Ectodermal cell (in vitro differentiated cells): Measurements from ENCODE around the gene DDC.

Experiments
- H3K27ac ChIP-seq: 2 replicates; pipeline ENCODE4 v1.7.0; 2013; ENCODE audit warnings: mild to moderate bottlenecking, low read depth, low read length; ENCODE audit not compliant: insufficient read depth, poor library complexity, severe bottlenecking
- H3K27me3 ChIP-seq: 2 replicates; pipeline ENCODE4 v1.7.0; 2013; ENCODE audit warnings: mild to moderate bottlenecking, low read length; ENCODE audit not compliant: insufficient read depth, control insufficient read depth, poor library complexity, severe bottlenecking
- H3K36me3 ChIP-seq: one replicate; pipeline ENCODE4 v1.7.0; 2013; ENCODE audit warnings: low read length; ENCODE audit not compliant: control insufficient read depth, insufficient read depth
- H3K4me1 ChIP-seq: one replicate; pipeline ENCODE4 v1.7.0; 2013; ENCODE audit warnings: low read length; ENCODE audit not compliant: control insufficient read depth, insufficient read depth
- H3K4me3 ChIP-seq: 2 replicates; pipeline ENCODE4 v1.7.0; 2013; ENCODE audit warnings: low read depth, low read length, control low read depth; ENCODE audit not compliant: insufficient read depth
- H3K9me3 ChIP-seq: 2 replicates; pipeline ENCODE4 v1.7.0; 2013; ENCODE audit warnings: mild to moderate bottlenecking, low read length, moderate library complexity; ENCODE audit not compliant: control insufficient read depth
- WGBS, 2 experiments: methylation state at CpG; one replicate each; pipeline ENCODE4 v1.1.7; 2013; ENCODE audit warnings: missing lambda C conversion rate in 2 of 2; 5-methylcytosine and 5-hydroxymethylcytosine counted together

The DDC gene

DNA sequence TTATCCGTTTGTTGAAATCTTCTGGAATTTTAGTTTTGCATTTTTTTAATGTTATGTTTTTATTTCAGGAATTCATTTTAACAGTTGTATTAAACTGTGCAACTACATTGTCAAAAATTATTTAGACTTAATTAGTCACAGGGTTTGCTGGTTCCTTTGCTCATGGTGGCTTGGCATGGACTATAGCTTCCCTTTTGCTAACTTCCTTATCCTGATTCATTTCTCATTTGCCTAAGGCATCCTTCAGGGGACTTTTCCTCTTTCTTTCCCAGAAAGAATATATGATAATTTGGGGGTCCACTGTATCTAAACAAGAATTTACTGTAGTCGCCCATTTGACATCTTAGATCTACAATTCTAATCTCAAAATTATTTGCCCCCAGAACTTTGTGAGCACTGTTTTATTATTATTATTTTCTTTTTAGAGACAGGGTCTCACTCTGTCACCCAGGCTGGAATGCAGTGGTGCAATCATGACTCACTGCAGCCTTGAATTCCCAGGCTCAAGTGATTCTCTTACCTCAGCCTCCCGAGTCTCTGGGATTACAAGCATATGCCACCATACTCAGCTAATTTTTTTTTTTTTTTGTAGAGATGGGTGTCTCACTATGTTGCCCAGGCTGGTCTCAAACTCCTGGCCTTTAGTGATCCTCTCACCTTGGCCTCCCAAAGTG, 128.9 kb downstream of the DDC start:
- no peaks in the 10 kb centered on the region for H3K27me3 ChIP-seq
- H3K36me3 ChIP-seq = peaks cover 6% of the 10 kb centered on the region
- 86 to 100% methylated on average over 2 of the region's 3 CpGs for WGBS, 2 experiments
- no peak overlapping the region for H3K4me3 ChIP-seq
- no peaks in the 10 kb centered on the region for H3K9me3 ChIP-seq
- H3K27ac ChIP-seq = no peak overlapping the region
- H3K4me1 ChIP-seq = no peaks in the 10 kb centered on the region

DNA sequence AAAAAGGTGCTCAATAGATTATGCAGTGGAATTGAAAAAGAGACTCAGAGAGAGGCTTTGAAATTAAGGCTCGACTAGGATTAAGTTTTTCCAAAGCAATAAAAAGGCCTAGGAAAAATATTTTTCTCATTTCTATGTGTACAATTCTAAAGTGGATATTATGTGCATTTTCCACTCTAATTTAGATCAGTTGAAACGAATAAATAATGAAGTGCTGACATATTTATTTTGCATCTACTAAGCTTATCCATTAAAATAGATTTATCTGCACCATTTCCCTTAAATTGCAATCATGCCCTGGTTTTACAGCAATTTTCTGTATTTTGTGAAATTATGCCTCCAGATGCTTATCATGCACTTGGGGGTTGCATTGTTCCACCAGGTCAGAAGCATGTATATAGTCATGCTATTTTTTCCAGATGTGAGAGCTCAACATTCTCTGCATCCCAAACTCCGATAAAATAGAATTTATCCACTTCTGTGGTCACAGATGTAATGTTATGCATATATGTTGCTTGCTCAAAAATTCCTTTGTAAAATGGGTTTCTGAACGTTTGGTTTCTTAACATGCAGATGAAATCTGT, 133.4 kb downstream of the DDC start:
- Histone ChIP-seq H3K27ac (no peak overlapping the region), H3K36me3 (no peaks in the 10 kb centered on the region), H3K9me3 (no peaks in the 10 kb centered on the region), H3K4me3 (no peak overlapping the region), H3K4me1 (no peaks in the 10 kb centered on the region), H3K27me3 (no peaks in the 10 kb centered on the region)
- WGBS, 2 experiments = 91 to 96% methylated on average over 1 to 4 of the region's 4 CpGs

DNA sequence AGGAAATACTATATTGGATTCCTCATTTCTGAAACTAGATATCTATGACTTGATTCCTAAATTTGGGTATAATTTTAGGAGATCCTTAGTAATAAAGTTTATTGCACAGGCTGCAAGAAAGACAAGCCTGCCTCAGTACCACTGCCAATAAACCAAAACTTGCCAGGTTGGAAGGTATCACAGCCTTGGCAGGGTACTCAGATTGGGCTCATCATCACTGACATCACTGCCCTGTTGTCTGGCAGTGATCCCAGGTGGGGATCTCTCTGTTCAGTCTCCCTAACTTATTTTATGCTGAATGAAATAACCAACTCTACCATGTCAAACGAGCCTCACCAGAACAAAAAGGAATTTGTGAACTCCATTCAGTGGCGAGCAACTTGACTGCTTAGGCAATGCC, 133.9 kb downstream of the DDC start:
- Histone ChIP-seq H3K4me1 (no peaks in the 10 kb centered on the region), H3K9me3 (no peaks in the 10 kb centered on the region), H3K4me3 (no peak overlapping the region), H3K27ac (no peak overlapping the region), H3K27me3 (no peaks in the 10 kb centered on the region), H3K36me3 (no peaks in the 10 kb centered on the region)
- WGBS, 2 experiments = 85 to 95% methylated on average over 2 of the region's 2 CpGs

DNA sequence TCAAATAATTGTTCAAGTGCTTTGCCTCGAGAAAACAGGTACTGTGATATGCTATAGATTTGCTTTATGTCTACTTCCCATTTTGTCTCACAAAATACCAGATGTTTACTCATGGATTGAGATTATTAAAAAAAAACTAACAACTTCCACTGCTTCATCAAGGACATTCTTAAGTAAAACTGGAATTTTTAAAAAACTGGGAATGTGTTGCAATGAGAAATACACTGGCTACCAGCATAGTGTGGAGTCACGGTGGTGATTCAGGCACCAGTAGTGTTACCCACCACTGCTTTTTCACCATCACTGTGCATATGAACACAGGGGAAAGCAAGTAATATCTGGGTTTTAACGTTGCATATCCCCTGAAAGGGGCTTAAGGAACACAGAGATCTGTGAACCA, 136.3 kb downstream of the DDC start:
- no peak overlapping the region for H3K4me3 ChIP-seq
- H3K4me1 ChIP-seq = no peaks in the 10 kb centered on the region
- 91 to 96% methylated on average over 3 of the region's 3 CpGs for WGBS, 2 experiments
- H3K36me3 ChIP-seq = no peaks in the 10 kb centered on the region
- H3K9me3 ChIP-seq = no peaks in the 10 kb centered on the region
- H3K27ac ChIP-seq = no peak overlapping the region
- H3K27me3 ChIP-seq = no peaks in the 10 kb centered on the region

DNA sequence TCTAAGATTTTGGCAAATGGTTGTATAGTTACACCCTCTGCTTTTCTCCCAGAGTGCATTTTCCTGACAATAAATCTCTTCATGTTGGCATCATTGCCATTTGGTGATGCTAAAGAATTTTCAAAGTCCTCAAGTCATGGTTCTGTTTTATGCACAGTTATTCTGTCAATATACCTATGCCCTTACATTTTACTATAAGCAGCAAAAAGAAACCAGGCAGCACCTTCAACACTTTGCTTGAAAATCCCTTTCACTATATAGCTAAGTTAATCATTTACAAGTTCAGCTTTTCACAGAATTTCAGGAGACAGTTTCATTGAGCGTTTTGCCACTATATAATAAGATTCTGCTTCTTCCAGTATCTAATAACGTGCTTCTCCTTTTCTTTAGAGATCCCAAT, 137.7 kb downstream of the DDC start:
- Histone ChIP-seq H3K36me3 (no peaks in the 10 kb centered on the region), H3K27me3 (no peaks in the 10 kb centered on the region), H3K9me3 (no peaks in the 10 kb centered on the region), H3K27ac (no peak overlapping the region), H3K4me3 (no peak overlapping the region), H3K4me1 (no peaks in the 10 kb centered on the region)
- WGBS, 2 experiments = 91 to 93% methylated on average over 2 of the region's 2 CpGs

DNA sequence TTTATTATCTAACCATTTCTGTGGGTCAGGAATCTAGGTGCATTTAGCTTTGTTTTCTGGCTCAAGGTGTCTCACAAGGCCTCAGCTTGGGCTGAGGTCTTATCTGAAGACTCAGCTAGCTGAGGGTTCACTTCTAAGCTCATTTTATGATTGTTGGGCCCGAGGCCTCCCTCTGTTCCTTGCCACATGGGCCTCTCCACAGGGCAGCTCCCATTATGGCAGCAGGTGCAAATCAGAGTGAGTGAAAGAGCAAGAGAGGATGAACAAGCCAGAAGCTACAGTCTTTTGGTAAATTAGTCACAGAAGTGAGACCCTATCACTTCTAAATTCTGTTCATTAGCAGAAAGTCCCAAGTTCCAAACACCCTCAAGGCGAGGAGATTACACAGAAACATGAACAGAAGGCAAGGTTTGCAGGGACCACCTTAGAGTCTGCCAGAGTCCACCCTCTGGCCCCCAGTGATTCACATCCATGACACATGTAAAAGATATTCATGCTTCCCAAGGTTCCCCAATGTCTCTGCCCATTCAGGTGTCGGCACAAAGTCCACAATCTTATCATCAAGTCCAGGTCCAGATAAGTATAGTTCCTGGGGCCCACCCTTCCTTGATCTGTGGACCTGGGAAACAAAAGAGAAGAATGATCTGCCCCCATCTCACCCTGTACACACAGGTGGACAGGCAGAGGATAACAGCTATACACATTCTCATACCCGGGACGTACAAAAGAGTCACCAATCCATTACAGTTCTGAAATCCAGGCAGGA, 138.7 kb downstream of the DDC start:
- no peaks in the 10 kb centered on the region for H3K27me3 ChIP-seq
- no peaks in the 10 kb centered on the region for H3K9me3 ChIP-seq
- no peak overlapping the region for H3K4me3 ChIP-seq
- no peaks in the 10 kb centered on the region for H3K36me3 ChIP-seq
- H3K27ac ChIP-seq = no peak overlapping the region
- WGBS, 2 experiments = 92% methylated on average over 5 of the region's 5 CpGs
- H3K4me1 ChIP-seq = no peaks in the 10 kb centered on the region

DNA sequence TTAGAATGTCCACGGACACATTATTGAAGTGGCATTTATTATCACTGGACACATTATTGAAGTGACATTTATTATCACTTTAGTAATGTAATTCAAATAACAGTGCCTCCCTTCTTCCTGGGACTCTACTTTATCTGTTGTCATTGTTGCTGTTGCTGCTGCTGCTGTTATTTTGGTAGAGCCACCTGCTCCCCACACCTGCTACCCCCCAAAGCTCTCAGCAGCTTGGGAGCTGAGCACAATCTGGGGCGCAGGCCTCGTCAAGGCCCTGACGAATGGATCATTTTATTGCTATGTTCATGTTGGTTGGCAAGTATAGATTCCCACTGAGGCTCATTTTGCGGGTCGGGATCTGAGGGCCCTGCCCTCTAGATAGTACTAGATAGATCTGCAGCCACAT, 139.9 kb downstream of the DDC start:
- Histone ChIP-seq H3K4me1 (no peaks in the 10 kb centered on the region), H3K27me3 (no peaks in the 10 kb centered on the region), H3K4me3 (no peak overlapping the region), H3K27ac (no peak overlapping the region), H3K36me3 (no peaks in the 10 kb centered on the region), H3K9me3 (no peaks in the 10 kb centered on the region)
- WGBS, 2 experiments = 93 to 96% methylated on average over 4 to 6 of the region's 6 CpGs

DNA sequence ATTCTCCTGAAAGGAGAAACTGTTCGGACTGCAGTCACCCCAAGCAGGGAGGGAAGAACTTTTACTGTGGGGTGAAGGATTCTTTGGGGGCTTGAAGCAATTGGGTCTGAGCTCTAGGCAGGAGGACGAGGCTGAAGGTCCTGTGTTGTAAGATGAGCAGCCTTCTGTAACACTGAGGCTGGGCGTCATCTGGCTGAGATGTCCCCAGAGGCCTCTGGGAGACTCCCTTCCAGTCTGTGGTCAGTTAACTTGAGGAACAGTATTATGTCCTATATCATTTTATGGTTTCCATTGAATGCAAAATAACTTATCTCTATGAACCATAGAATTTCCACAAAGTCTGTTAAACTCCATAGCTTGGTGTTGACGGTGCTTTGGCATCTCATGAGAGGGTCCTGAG, 141.3 kb downstream of the DDC start:
- H3K4me1 ChIP-seq = no peaks in the 10 kb centered on the region
- H3K27me3 ChIP-seq = no peaks in the 10 kb centered on the region
- WGBS, 2 experiments = 69% methylated on average over 4 of the region's 4 CpGs
- no peak overlapping the region for H3K4me3 ChIP-seq
- no peaks in the 10 kb centered on the region for H3K36me3 ChIP-seq
- H3K27ac ChIP-seq = no peak overlapping the region
- no peaks in the 10 kb centered on the region for H3K9me3 ChIP-seq

DNA sequence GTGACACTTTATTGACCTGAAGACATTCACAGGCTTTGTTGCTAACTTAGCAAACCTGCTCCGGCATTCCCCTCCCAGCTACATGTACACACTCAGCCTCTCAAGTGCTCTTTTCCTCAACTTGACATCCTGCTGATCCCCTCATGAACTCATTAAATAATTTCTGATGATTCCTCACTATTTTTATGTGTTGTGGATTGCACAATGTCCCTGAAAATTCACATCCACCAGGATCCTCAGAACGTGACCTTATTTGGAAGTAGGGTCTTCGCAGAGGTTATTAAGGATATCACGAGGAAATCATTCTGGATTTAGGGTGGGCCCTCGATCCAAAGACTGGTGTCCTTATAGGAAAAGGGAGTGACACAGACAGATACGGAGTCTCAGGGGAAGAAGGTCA, 142.3 kb downstream of the DDC start:
- Histone ChIP-seq H3K4me1 (no peaks in the 10 kb centered on the region), H3K27me3 (no peaks in the 10 kb centered on the region), H3K36me3 (no peaks in the 10 kb centered on the region), H3K4me3 (no peak overlapping the region), H3K27ac (no peak overlapping the region), H3K9me3 (no peaks in the 10 kb centered on the region)
- 95 to 96% methylated on average over 6 of the region's 6 CpGs for WGBS, 2 experiments

DNA sequence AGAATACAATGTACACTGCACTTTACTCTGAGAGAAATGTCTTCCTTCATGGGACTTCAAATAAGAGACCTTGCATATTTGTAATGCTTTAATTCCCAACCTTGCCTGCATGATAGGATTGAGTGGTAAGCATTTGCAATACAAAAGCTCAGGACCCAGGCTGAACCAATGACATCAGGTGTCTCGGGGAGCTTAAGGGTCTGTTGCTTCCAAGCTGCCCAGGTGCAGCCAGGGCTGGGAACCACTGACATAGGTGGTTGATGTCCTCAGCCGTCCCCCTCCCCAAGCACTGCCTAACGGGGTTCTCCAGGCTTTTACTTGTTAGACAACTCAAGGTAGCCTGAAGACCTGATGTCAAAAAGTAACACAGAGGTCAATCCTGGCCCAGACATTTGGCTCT, 144.2 kb downstream of the DDC start:
- no peaks in the 10 kb centered on the region for H3K27me3 ChIP-seq
- no peak overlapping the region for H3K4me3 ChIP-seq
- WGBS, 2 experiments = 70 to 77% methylated on average over 3 of the region's 3 CpGs
- H3K27ac ChIP-seq = no peak overlapping the region
- H3K9me3 ChIP-seq = no peaks in the 10 kb centered on the region
- no peaks in the 10 kb centered on the region for H3K4me1 ChIP-seq
- no peaks in the 10 kb centered on the region for H3K36me3 ChIP-seq
